DMS 273 (cell line): ENCODE data around the gene TPRG1.

Experiments used
- DNase-seq: peaks from one replicate; lab custom pipeline; 2025; ENCODE audit not compliant: unreplicated experiment; lab: John Stamatoyannopoulos, UW

TPRG1 gene

GRCh38 chr3:189165092-189165612 lies 6.6 kb upstream of the TPRG1 start:
- no peak for DNase-seq

GRCh38 chr3:189166321-189166720 lies 5.5 kb upstream of the TPRG1 start:
- DNase-seq = no peak

- no peak for DNase-seq
Observed at GRCh38 chr3:189167027-189167766, 4.6 kb upstream of the TPRG1 start.

- no peak for DNase-seq
Observed at GRCh38 chr3:189168711-189169110, 3.1 kb upstream of the TPRG1 start.

- DNase-seq = peak; percentile 14
Observed at GRCh38 chr3:189169728-189170127, 2.0 kb upstream of the TPRG1 start.

GRCh38 chr3:189170559-189170958 lies 1.2 kb upstream of the TPRG1 start:
- no peak for DNase-seq

GRCh38 chr3:189172668-189173419 lies 1.1 kb downstream of the TPRG1 start:
- DNase-seq = no peak

- no peak for DNase-seq
Observed at GRCh38 chr3:189184566-189184965, 12.8 kb downstream of the TPRG1 start.

GRCh38 chr3:189186101-189186500 lies 14.3 kb downstream of the TPRG1 start:
- DNase-seq = no peak

GRCh38 chr3:189188466-189188865 lies 16.7 kb downstream of the TPRG1 start:
- DNase-seq = no peak

- no peak for DNase-seq
Observed at GRCh38 chr3:189192725-189193124, 21.0 kb downstream of the TPRG1 start.

- peak; percentile 11 for DNase-seq
Observed at GRCh38 chr3:189195302-189195701, 23.5 kb downstream of the TPRG1 start.

GRCh38 chr3:189202106-189202505 lies 30.3 kb downstream of the TPRG1 start:
- no peak for DNase-seq

GRCh38 chr3:189202583-189202982 lies 30.8 kb downstream of the TPRG1 start:
- no peak for DNase-seq

GRCh38 chr3:189204167-189204866 lies 32.5 kb downstream of the TPRG1 start:
- no peak for DNase-seq

- no peak for DNase-seq
Observed at GRCh38 chr3:189204937-189205336, 33.2 kb downstream of the TPRG1 start.

- DNase-seq = no peak
Observed at GRCh38 chr3:189210251-189210770, 38.5 kb downstream of the TPRG1 start.

- DNase-seq = no peak
Observed at GRCh38 chr3:189212681-189213080, 40.9 kb downstream of the TPRG1 start.

- DNase-seq = no peak
Observed at GRCh38 chr3:189214651-189215050, 42.9 kb downstream of the TPRG1 start.

- no peak for DNase-seq
Observed at GRCh38 chr3:189222927-189223636, 51.3 kb downstream of the TPRG1 start.

GRCh38 chr3:189225431-189225830 lies 53.7 kb downstream of the TPRG1 start:
- DNase-seq = no peak
